ENCODE data around the gene FBXL7. TPM values are rescaled to one million over a fixed set of nuclear protein-coding genes. Genes with fewer than 3 reads are reported as not detected.

The FBXL7 gene
- total RNA-seq, 1 donor from 2014 or later, result 8.0 TPM

DNA sequence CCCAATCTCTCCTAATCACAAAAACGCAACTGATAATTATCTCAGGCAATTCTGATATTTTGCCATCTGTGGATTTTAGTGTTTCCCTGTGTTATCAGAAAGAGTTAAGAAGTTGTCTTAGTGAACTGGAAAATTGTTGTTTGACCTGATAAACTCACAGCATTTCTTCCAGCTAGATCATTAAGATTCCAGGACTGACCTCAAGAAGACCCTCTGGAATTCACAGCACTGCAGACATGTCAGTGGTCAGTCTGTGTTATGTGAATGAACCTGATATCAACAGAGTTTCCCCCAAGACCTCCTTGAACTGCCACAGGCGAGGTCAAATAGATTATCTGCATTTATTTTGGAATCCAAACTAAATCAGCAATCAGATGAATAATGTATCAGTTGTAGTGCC, 174.7 kb downstream of the FBXL7 start:
- Histone ChIP-seq H3K9me3 (no peaks in the 10 kb centered on the region), H3K27ac (no peak overlapping the region), H3K4me3 (no peak overlapping the region), H3K4me1 (no peaks in the 10 kb centered on the region), H3K27me3 (ENCODE audit: low read depth) (no peaks in the 10 kb centered on the region), H3K36me3 (no peaks in the 10 kb centered on the region)
- ATAC-seq (no peak), DNase-seq (no peak)
- TF ChIP-seq, protein P1, sequence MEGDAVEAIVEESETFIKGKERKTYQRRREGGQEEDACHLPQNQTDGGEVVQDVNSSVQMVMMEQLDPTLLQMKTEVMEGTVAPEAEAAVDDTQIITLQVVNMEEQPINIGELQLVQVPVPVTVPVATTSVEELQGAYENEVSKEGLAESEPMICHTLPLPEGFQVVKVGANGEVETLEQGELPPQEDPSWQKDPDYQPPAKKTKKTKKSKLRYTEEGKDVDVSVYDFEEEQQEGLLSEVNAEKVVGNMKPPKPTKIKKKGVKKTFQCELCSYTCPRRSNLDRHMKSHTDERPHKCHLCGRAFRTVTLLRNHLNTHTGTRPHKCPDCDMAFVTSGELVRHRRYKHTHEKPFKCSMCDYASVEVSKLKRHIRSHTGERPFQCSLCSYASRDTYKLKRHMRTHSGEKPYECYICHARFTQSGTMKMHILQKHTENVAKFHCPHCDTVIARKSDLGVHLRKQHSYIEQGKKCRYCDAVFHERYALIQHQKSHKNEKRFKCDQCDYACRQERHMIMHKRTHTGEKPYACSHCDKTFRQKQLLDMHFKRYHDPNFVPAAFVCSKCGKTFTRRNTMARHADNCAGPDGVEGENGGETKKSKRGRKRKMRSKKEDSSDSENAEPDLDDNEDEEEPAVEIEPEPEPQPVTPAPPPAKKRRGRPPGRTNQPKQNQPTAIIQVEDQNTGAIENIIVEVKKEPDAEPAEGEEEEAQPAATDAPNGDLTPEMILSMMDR (IDR thresholded peaks at IDR 0.05), result no peak
- intact Hi-C loops (cut with DNase I), result no loop called here

DNA sequence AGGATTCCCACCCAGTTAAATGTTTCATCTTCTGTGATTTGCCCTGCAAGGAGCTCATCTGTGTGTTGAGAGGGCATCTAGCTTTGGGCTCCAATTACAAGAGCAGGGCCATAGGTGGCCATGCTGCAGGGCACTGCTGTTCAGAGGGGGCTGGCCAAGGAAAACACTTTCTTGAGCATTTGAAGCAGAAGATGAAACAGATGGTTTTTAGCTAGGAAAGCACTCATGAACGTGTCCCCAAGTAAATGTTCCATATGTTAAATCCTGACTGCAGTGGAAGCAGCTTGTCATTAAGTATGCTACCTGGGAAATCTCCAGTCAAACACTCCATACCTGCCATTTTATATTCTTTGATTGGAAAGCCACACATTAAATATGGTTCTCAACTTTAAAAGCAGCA, 176.6 kb downstream of the FBXL7 start:
- no peak for ATAC-seq
- intact Hi-C loops (cut with DNase I), result no loop called here

GRCh38 chr5:15679161-15679560, 179.2 kb downstream of the FBXL7 start:
- TF ChIP-seq, protein P1 (IDR thresholded peaks at IDR 0.05), result no peak
- Histone ChIP-seq H3K9me3 (no peaks in the 10 kb centered on the region), H3K27me3 (ENCODE audit: low read depth) (no peaks in the 10 kb centered on the region), H3K36me3 (no peaks in the 10 kb centered on the region), H3K4me1 (no peaks in the 10 kb centered on the region), H3K27ac (no peak overlapping the region), H3K4me3 (no peak overlapping the region)
- ATAC-seq, result no peak
- DNase-seq, result no peak
- intact Hi-C loops (cut with DNase I), result no loop called here

More for the DNA sequence above, 176.6 kb downstream of the FBXL7 start:
- no peak for DNase-seq
- Histone ChIP-seq H3K27ac (no peak overlapping the region), H3K36me3 (no peaks in the 10 kb centered on the region), H3K9me3 (no peaks in the 10 kb centered on the region), H3K4me3 (no peak overlapping the region), H3K4me1 (no peaks in the 10 kb centered on the region), H3K27me3 (ENCODE audit: low read depth) (no peaks in the 10 kb centered on the region)
- TF ChIP-seq, protein P1 (IDR thresholded peaks at IDR 0.05), result no peak

DNA sequence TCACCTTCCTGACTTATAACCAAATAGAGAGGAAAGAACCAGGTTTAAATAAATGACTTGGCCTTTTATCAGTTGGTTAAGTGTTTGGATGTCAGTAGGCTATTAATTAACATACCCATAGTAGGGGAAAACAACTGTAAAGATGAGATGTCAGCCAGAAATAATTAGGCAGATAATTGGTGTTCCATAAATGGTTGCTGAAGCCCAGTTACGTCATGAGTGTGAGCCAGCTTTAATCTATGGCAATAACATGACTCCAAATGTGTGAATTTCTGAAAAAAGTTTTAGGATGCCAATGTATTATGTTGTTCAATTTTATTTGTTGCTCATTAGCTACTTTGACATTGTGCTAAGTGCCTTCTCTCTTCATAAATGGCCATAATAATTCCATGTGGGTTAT, 180.5 kb downstream of the FBXL7 start:
- Histone ChIP-seq H3K27ac (no peak overlapping the region), H3K36me3 (no peaks in the 10 kb centered on the region), H3K27me3 (ENCODE audit: low read depth) (no peaks in the 10 kb centered on the region), H3K4me1 (no peaks in the 10 kb centered on the region), H3K9me3 (no peaks in the 10 kb centered on the region), H3K4me3 (no peak overlapping the region)
- intact Hi-C loops (cut with DNase I), result no loop called here
- TF ChIP-seq, protein P1 (IDR thresholded peaks at IDR 0.05), result no peak
- no peak for DNase-seq
- ATAC-seq, result no peak

DNA sequence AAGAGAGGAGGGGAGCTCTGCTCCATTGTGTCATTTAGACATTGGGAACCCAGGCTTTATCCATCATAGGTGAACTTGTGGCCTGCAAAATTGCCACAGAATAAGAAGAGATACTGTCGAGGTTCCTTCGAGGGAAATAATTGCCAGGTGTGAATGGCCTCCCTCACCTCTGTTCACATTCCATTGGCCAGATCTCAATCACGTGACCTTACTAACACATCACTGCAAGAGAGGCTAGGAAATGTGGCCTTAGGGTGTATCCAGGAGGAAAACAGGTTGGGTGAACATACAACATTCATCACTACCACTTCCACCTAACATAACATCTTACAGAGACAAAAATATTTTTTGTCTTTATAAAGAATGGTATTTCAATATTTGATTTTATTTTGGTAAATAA, 182.1 kb downstream of the FBXL7 start:
- TF ChIP-seq, protein P1 (IDR thresholded peaks at IDR 0.05), result no peak
- DNase-seq (no peak), ATAC-seq (no peak)
- no peaks in the 10 kb centered on the region for H3K9me3 ChIP-seq
- H3K27me3 ChIP-seq (ENCODE audit: low read depth), result no peaks in the 10 kb centered on the region
- no peaks in the 10 kb centered on the region for H3K36me3 ChIP-seq
- no peaks in the 10 kb centered on the region for H3K4me1 ChIP-seq
- H3K4me3 ChIP-seq, result no peak overlapping the region
- intact Hi-C loops (cut with DNase I), result no loop called here
- no peak overlapping the region for H3K27ac ChIP-seq

- no peaks in the 10 kb centered on the region for H3K9me3 ChIP-seq
- no peak overlapping the region for H3K4me3 ChIP-seq
- TF ChIP-seq, protein P1 (IDR thresholded peaks at IDR 0.05), result no peak
- no peak for ATAC-seq
- no peaks in the 10 kb centered on the region for H3K27me3 ChIP-seq (ENCODE audit: low read depth)
- no peaks in the 10 kb centered on the region for H3K36me3 ChIP-seq
- DNase-seq, result no peak
- no peak overlapping the region for H3K27ac ChIP-seq
- H3K4me1 ChIP-seq, result no peaks in the 10 kb centered on the region
- intact Hi-C loops (cut with DNase I), result no loop called here
Measured at GRCh38 chr5:15682566-15682965, 182.6 kb downstream of the FBXL7 start.

All from lower lobe of right lung (tissue), 2 donors.